HG03097 (cell line): ENCODE results near the gene LRRN4CL.
"Not testable (repeated sequence)": the region's sequence is repeated elsewhere in the genome, so short reads cannot be mapped to it uniquely, and the experiment has no call there.

Experiments used
- ATAC-seq: cut with Tn5 transposase; IDR thresholded peaks from one replicate; pipeline ENCODE4 v1.9.1; 2021; ENCODE audit not compliant: unreplicated experiment, low FRiP score

The LRRN4CL gene

DNA sequence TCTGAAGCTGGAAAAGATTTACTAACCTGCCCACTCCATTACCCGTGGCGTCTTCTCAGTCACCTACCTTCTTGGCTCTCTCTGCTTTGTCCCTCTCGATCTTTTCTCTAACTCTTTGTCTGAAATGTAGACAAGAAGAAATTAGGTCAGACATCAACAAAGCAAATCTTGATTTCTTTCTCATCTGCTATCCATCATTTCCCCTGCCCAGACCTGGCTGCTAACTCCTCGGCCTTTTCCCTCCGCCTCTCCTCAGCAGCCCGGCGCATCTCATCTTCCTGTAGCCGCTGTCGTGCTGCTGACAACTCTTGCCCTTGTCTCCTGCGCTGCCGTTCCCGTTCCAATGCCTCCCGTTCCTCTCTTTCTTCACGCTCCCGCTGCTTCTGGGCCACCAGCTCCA, 11.6 kb downstream of the LRRN4CL start:
- no peak for ATAC-seq

DNA sequence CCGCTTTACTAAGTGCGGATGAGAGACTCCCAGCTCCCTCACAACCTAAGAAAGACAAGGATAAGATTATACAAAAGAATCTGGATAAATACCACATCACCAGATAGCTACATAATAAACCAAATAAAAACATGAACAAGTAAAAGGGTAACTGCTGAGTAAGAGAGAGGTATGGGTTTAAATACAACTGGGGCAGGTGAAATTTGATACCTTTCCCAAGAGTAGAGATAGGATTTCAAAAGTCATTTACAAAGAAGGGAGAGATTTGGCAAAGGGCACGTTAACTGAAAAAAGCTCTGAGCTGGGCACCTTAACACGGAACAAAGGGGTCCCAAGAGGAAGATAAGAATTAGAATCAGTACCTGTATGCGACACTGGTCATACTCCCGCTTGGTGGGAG, 12.2 kb downstream of the LRRN4CL start:
- ATAC-seq: no peak

DNA sequence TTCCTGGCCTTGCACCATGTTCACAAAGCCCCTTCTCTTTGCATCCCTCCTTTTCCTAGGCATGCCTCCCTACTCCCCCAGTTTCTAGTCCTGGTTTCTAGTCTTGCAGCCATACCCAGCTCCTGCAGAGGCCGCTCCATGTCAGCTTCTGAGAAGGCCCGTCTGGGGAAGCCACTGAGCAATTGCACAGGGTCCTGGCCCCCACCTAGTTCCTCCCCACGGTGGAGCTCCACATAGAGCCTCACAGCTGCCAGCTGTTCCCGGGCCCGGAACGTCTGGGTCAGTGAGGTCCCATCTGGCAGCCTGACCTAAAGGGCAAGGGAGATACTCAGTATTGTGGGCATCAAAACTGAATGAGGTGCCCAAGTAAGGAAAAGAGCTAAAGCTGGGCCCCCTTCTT, 12.6 kb downstream of the LRRN4CL start:
- ATAC-seq: no peak

DNA sequence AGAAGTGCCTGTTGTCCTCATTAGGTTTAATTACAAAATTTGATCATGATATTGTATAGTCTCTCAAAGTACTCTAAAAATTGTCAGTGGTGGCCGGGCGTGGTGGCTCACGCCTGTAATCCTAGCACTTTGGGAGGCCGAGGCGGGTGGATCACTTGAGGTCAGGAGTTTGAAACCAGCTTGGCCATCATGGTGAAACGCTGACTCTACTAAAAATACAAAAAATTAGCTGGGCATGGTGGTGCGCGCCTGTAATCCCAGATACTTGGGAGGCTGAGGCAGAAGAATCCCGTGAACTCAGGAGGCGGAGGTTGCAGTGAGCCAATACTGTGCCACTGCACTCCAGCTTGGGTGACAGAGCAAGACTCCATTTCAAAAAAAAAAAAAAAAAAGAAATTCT, 13.9 kb downstream of the LRRN4CL start:
- ATAC-seq: not testable (repeated sequence)

DNA sequence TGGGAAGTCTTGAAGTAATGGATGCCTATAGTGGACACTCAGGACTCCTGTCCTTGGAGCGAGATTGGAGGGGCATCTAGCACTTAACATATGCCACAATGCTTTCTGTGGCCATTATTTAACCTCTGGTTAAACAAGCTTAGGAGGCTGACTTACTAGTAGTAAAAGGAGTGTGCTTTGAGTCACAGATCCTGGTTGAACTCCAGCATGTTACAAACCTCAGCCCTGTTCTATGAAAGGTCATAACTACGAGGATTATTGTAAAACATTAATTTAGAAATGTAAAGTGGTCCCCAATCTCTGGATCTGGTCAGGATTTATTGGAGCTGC, 16.2 kb downstream of the LRRN4CL start:
- ATAC-seq: no peak

DNA sequence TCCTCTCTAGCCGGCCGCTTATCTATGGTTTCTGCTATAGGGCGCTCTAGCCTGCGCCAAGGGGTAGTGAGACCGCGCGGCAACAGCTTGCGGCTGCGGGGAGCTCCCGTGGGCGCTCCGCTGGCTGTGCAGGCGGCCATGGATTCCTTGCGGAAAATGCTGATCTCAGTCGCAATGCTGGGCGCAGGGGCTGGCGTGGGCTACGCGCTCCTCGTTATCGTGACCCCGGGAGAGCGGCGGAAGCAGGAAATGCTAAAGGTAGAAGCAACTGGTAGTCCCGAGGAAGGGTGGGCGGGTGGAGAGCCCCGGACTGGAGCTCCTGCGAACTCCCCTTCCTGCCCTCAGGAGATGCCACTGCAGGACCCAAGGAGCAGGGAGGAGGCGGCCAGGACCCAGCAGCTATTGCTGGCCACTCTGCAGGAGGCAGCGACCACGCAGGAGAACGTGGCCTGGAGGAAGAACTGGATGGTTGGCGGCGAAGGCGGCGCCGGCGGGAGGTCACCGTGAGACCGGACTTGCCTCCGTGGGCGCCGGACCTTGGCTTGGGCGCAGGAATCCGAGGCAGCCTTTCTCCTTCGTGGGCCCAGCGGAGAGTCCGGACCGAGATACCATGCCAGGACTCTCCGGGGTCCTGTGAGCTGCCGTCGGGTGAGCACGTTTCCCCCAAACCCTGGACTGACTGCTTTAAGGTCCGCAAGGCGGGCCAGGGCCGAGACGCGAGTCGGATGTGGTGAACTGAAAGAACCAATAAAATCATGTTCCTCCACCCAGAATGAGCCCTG, 17.5 kb downstream of the LRRN4CL start, which contains the start of the genes LBHD1 and UQCC3:
Gene LBHD1 (minus strand): TSS at position 660 of the 782 bp plus-strand sequence. CDS start 2,236 bp downstream, outside the sequence.
Gene UQCC3 (plus strand): TSS at position 66 of the 782 bp plus-strand sequence. CDS start 73 bp downstream, at position 139.
- peak; percentile 41 for ATAC-seq

DNA sequence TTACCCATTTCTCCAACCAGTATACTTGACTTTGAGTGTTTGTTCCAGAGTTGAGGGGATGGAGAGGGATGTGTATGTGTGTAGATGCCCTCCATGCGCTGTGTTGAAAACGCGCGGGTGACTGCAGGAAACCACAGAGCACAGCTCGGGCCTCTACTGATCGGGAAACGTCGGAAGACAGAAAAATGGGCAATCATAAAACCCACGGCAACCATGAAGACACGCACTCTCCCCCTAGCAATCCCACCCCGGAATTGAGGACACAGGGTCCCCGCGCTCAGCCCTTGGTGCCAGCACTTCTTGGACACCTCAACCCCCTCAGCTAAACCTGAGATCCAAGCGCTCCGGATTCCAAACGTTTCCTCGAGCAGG, 18.1 kb downstream of the LRRN4CL start:
- ATAC-seq: no peak

DNA sequence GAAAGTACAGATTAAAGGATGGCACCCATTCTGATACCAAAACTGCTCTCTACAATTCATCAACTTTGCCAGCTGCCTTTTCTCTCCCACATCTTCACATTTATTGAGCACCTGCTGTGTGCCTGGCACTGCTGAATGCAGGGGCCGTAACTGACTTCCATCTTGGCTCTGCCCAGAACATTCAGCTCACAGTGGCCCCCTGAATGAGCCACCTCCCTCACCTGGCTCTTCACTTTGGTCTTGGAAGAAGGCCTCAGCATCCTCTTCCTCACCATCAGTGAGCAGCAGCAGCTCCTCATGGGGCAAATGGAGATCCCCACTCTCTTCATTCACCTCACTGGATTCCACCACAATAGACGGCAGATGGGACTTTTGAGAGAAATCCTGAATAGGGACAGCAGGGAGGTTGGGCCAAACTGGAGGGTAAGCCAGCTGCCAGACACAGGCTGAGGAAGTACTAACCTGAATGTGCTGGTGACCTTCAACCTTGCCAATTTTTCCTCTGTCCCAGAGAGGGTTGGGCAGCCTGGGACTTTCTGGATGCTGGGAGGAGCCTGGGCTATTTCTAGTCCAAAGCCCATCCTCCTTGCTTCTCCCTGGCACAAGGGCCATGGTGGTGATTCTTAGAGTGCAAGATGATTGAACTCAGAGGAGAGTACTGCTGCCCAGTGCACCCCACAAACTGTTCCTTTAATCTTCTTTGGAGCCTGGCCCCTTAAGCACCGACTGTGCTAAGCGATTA, 19.7 kb downstream of the LRRN4CL start:
- no peak for ATAC-seq

DNA sequence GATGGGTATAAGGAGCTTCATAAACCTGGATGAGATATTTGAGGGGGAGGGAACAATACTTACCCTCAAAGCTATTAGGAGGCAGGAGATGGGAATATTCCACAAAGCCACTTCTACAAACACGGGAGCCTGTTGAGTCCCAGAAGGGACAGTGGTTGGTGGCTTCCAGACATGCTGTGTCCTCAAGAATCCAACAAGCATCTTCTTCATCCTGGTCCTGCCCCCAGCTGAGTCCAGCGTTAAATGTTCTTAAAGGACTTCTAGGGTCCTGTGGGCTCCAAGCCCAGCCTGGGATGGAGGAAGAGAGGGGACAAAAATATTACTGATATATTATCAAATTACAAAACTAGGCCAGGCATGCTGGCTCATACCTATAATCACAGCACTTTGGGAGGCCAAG, 21.9 kb downstream of the LRRN4CL start:
- no peak for ATAC-seq

DNA sequence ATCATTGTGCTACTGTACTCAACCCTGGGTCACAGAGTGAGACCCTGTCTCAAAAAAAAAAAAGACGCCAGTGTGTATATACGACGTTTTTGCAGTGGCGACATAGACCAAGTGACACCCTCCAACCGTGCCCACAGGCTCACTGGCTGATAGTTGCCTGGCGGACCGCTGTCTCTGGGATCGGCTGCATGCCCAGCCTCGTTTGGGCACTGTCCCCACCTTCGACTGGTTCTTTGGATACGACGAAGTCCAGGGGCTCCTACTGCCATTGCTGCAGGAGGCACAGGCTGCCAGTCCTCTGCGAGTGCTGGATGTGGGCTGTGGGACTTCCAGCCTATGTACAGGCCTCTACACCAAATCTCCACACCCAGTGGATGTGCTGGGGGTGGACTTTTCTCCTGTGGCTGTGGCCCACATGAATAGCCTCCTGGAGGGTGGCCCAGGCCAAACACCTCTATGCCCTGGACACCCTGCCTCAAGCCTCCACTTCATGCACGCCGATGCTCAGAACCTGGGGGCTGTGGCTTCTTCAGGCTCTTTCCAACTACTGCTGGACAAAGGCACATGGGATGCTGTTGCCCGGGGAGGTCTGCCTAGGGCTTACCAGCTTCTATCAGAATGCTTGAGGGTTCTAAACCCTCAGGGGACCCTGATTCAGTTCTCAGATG, 22.9 kb downstream of the LRRN4CL start:
- ATAC-seq: no peak

DNA sequence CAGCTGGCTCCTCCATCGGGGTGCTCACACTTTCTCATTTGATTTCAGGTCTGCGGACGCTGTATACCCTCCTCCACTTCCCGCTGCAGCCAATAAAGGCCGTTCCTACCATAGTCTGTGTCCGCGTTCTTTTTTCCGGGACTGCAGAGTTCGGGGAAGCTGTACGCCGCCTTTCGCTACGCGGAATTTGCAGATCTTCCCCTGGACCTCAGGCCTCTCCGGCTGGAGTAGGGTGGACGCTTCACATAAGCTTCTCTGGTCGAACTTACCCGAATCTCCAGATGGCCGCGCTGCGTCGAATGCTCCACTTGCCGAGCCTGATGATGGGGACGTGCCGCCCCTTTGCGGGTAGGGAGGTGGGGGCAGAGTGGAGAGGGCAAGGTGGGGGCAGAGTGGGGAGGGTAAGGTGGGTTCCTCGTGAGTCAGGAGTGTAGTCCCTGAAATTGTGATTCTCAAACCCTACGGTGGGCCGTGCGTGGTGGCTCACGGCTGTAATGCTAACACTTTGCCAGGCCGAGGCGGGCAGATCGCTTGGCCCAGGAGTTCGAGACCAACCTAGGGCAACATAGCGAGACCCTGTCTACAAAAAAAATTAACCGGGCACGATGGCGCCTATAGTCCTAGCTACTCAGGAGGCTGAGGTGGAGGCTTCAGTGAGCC, 23.6 kb downstream of the LRRN4CL start:
- ATAC-seq: peak; percentile 19

DNA sequence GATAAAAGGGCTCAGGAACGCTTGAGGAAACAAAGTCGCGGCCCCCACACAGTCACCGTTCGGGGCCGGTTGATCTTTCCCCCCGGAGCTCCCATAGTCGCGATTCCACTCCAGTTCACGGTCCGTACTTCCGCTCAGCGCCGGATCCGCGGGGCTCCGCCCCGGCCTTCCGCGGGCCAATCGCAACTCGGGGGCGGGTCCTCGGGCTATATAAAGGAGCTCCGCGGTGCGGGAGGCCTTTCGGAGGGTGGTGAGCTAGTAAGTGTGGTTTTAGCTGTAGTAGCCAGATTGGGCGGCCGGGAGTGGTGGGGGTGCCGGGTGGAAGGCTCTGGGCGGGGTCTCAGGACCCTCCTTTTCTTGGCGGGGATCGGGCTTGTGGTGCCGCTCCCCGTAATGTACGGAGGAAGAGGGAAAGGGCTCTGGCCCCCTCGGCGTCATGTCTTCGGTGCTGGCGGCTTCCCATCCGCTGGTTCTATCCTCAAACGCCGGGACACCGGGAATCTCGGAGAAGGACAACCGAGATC, 24.2 kb downstream of the LRRN4CL start, which contains the start of the genes C11orf98 and CSKMT:
Gene C11orf98 (minus strand): TSS at position 136 of the 524 bp plus-strand sequence. CDS start 41 bp downstream, at position 95.
Gene CSKMT (plus strand): TSS at position 238 of the 524 bp plus-strand sequence. CDS start 568 bp downstream, outside the sequence.
- peak; percentile 70 for ATAC-seq

DNA sequence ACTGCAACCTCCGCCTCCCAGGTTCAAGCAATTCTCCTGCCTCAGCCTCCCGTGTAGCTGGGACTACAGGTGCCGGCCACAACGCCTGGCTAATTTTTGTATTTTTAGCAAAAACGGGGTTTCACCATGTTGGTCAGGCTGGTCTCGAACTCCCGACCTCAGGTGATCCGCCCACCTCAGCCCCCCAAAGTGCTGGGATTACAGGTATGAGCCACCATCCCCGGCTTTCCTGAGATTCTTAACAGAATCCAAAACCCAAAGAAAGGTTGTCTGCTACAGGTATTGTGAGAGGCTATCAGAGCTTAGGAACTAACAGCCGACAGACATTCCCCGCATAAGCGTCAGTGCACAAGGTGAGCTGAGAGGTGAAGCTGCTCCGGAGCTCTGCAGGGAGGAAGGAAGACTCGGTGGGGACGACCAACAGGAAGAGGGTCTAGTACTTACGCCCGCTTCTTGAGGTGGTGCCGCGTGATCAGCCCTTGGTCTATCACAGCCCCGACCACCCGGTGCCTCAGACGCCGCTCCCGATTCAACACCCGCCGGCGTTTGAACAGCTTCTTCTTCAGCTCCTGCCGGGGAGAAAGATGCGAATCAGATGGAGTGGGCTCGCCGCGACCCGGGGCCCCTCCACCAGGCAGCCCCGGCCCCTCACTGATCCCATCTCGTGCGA, 24.8 kb downstream of the LRRN4CL start:
- ATAC-seq: peak; percentile 16

DNA sequence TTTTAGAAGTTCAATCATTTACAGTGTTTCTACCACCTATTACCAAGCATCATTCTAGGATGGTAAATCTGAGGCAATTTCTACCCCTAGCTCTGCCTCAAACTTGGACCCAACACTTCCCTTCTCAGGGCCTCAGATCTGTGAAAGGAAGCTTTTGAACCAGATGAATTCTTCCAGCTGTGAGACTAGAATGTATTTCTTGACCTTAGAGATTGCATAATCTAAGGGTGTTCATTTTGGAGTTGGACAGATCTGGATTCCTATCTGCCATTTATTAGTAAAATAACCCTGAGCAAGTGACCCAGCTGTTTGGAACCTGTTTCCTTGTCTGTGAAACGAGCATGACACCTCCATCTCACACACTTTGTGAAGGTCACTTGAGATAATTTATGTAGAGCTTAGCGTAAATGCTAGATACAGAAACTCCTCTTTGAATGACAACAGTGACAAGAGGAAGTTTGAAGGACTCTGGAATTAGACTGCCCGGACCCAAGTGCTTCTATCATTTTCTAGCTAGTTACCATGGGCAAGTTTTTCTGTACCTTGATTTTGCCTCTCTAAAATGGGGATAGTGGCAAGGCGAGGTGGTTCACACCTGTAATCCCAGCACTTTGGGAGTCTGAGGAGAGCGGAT, 32.4 kb downstream of the LRRN4CL start:
- ATAC-seq: no peak

DNA sequence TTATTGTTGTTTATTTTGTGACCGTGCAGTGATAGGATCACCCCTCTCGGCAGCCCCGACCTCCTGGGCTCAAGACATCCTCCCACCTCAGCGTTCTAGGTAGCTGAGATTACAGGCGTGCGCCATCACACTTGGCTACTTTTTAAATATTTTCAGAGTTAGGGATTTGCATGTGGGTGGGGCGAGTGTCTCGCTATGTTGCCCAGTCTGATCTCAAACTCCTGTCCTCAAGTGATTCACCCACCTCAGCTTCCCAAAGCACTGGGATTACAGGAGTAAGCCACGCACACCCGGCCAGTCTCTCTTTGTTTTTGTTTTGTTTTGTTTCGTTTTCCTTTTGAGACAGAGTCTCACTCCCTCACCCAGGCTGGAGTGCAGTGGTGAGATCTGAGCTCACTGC, 35.0 kb downstream of the LRRN4CL start:
- ATAC-seq: no peak

DNA sequence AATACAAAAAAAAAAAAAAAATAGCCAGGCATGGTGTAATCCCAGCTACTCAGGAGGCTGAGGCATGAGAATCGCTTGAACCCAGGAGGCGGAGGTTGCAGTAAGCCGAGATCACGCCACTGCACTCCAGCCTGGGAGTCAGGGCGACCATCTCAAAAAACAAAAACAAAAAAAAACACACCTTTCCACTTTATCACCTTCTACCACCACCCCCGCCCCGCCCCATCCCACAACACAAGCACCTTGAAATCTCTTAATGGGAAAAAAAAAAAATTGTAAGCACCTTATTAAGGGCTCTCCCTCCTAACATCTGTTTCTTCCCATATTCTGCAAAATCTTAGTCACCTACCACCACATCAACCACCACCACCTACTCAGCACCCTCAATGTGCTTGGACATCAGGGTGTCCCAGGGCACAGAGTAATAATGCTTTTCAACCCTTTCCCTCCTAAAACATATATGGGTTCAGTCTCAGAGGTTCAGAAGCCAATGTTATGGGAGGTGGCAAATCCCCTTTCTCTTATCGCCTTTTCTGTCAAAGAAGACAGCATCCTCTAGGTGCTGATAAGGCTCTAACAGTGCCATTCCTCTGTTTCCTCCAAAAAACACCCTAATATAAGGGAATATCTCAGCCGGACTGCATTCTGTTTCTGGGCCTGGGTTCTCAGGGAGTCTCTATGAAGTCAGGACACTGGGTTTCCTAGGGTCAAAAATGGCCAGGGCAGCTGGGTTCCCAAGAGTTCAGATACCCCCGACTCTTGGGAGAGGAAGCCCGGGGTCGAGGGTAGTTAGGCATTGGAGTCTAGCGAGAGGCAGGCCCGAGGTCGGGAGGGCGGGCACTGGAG, 36.9 kb downstream of the LRRN4CL start:
- no peak for ATAC-seq

DNA sequence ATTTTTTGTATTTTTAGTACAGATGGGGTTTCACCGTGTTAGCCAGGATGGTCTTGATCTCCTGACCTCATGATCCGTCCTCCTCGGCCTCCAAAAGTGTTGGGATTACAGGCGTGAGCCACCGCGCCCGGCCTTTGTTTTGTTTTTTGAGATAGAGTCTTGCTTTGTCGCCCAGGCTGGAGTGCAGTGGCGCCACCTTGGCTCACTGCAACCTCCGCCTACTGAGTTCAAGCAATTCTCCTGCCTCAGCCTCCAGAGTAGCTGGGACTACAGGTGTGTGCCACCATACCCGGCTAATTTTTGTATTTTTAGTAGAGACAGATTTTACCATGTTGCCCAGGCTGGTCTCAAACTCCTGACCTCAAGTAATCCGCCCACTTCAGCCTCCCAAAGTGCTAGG, 39.0 kb downstream of the LRRN4CL start:
- ATAC-seq: not testable (repeated sequence)

DNA sequence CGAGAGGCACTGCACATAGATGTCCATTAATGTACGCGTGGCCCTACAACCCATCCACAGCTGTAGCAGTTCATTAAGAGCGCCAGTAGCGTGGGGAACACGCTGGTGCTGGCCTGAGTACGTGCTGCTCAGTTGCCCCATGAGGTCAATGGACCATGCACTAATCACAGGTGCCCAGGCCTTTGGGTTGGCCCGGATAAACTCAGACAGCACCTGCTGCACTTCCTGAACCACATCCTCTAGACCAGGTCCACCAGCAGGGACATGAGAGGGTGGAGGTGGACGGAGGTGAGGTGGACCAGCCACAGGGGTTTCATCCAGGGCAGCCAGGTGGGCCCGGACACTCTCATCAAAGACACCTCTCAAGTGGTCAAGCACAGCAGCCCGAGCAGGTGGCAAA, 39.8 kb downstream of the LRRN4CL start:
- no peak for ATAC-seq
